BE2C (cell line): ENCODE results near the gene GRM3.

ENCODE experiments used
- DNase-seq: peaks from one replicate; pipeline ENCODE4 v3.0.0-alpha.2; 2020
- H3K27me3 ChIP-seq: fragments of 250-450 bp; sonication (Bioruptor Pico); 2 replicates; pipeline ENCODE4 v1.5.1; 2020; ENCODE audit warnings: mild to moderate bottlenecking
- H3K36me3 ChIP-seq: fragments of 250-450 bp; sonication (Bioruptor Pico); 2 replicates; pipeline ENCODE4 v1.5.1; 2020; ENCODE audit warnings: mild to moderate bottlenecking
- H3K4me1 ChIP-seq: fragments of 250-450 bp; sonication (Bioruptor Pico); 2 replicates; pipeline ENCODE4 v1.5.1; 2020
- H3K4me3 ChIP-seq: 2 replicates; pipeline ENCODE4 v1.5.1; 2011; ENCODE audit warnings: low read depth, low read length
- H3K9me3 ChIP-seq: fragments of 250-450 bp; sonication (Bioruptor Pico); 2 replicates; pipeline ENCODE4 v1.5.1; 2020
- CTCF ChIP-seq: IDR thresholded peaks from 2 replicates; pipeline ENCODE4 v1.5.1; 2012; ENCODE audit warnings: mild to moderate bottlenecking, low read depth, low read length

Gene GRM3

GRCh38 chr7:86768394-86768793, 124.7 kb downstream of the GRM3 start:
- no peak for TF ChIP-seq CTCF

GRCh38 chr7:86768967-86769760, 125.5 kb downstream of the GRM3 start:
- Histone ChIP-seq H3K4me1 (no peaks in the 10 kb centered on the region), H3K4me3 (no peak overlapping the region), H3K27me3 (no peaks in the 10 kb centered on the region), H3K9me3 (no peaks in the 10 kb centered on the region), H3K36me3 (no peaks in the 10 kb centered on the region)
- no peak for TF ChIP-seq CTCF
- no peak for DNase-seq

More at GRCh38 chr7:86768394-86768793, 124.7 kb downstream of the GRM3 start:
- no peak overlapping the region for H3K4me3 ChIP-seq
- H3K9me3 ChIP-seq, result no peaks in the 10 kb centered on the region
- no peaks in the 10 kb centered on the region for H3K27me3 ChIP-seq
- H3K36me3 ChIP-seq, result no peaks in the 10 kb centered on the region
- H3K4me1 ChIP-seq, result no peaks in the 10 kb centered on the region
- no peak for DNase-seq

- H3K4me1 ChIP-seq, result no peaks in the 10 kb centered on the region
- H3K36me3 ChIP-seq, result no peaks in the 10 kb centered on the region
- H3K27me3 ChIP-seq, result no peaks in the 10 kb centered on the region
- no peaks in the 10 kb centered on the region for H3K9me3 ChIP-seq
- TF ChIP-seq CTCF, result no peak
- DNase-seq, result no peak
- no peak overlapping the region for H3K4me3 ChIP-seq
Observed at GRCh38 chr7:86773309-86773708, 129.6 kb downstream of the GRM3 start.

DNA sequence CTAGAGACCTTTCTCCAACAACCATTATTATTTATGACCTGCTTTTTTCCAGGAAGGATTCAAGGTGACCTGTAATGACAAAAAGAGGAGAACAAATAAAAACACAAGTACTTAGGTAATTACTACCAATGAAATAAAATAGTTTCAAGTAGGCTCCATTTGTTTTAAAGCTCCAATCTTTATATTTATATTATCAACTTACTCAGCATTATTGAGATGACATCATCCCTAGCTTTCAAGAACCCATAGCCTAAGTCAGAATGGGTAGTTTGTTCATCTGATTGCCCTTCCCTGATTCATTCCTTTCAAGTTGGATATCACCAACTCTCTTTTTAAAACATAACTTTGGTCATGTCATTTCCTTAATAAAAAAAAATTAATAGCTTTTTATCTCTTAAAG, 131.5 kb downstream of the GRM3 start:
- Histone ChIP-seq H3K27me3 (no peaks in the 10 kb centered on the region), H3K9me3 (no peaks in the 10 kb centered on the region), H3K36me3 (no peaks in the 10 kb centered on the region), H3K4me3 (no peak overlapping the region), H3K4me1 (no peaks in the 10 kb centered on the region)
- no peak for DNase-seq
- TF ChIP-seq CTCF, result no peak

DNA sequence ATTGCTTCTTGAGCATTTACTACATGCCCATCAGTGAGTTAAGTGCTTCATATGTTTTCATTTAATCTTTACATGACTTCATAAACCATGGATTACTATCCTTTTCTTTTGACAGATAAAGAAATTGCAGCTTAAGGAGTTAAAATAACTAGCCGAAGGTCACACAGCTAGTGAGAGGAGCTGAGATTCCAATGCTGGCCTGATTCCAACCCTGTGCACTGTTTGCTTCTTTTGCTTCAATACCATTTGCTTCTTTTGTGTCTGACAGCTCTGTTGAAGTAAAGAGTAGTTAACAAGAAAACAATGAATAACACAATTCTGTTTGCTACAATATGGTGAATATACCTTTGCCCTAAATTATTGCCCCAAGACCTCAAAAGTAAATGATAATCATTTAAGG, 132.4 kb downstream of the GRM3 start:
- no peak overlapping the region for H3K4me3 ChIP-seq
- H3K4me1 ChIP-seq, result no peaks in the 10 kb centered on the region
- H3K27me3 ChIP-seq, result no peaks in the 10 kb centered on the region
- no peak for DNase-seq
- no peaks in the 10 kb centered on the region for H3K9me3 ChIP-seq
- no peak for TF ChIP-seq CTCF
- H3K36me3 ChIP-seq, result no peaks in the 10 kb centered on the region

DNA sequence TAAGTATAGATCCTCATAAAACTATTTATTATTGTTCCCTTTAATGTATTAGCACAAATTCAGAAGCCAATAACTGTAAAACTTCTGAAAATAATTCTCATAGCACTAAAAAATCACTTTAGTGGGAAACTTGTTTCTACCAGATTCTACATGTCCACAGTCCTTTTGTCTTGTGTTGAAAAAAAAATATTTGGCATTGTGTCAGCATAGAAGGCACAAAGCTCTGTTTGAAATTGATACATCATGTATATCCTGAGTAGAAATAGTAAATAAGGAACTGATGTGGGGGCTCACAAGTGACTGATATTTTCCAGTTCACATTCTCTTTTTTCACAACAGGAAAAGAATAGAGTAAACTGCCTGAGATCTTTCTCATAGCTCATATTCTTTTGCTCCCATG, 134.6 kb downstream of the GRM3 start:
- no peak for DNase-seq
- no peaks in the 10 kb centered on the region for H3K4me1 ChIP-seq
- no peaks in the 10 kb centered on the region for H3K27me3 ChIP-seq
- H3K9me3 ChIP-seq, result no peaks in the 10 kb centered on the region
- no peak for TF ChIP-seq CTCF
- H3K4me3 ChIP-seq, result no peak overlapping the region
- H3K36me3 ChIP-seq, result no peaks in the 10 kb centered on the region
